Breast epithelium (tissue), 4 donors: ENCODE data around the gene SNX21. TPM values are rescaled to one million over a fixed set of nuclear protein-coding genes. Genes with fewer than 3 reads are reported as not detected.

Experiments
- DNase-seq, 2 donors: peaks; one replicate each; pipeline ENCODE4 v3.0.0-alpha.2; 2019; ENCODE audit warnings: low spot score in 2 of 2
- H3K27ac ChIP-seq, 2 donors: fragments of 200-600 bp; sonication (generic) in 1 of 2; one replicate each; pipeline ENCODE4 v1.5.1; 2016 to 2019; ENCODE audit warnings: mild to moderate bottlenecking in 1 of 2
- H3K27me3 ChIP-seq, 2 donors: fragments of 200-600 bp; sonication (generic) in 1 of 2; one replicate each; pipeline versions ENCODE4 v1.5.1 to v1.6.0; 2017 to 2019; ENCODE audit warnings: control low read depth in 1 of 2, mild to moderate bottlenecking in 1 of 2
- H3K36me3 ChIP-seq: fragments of 200-600 bp; one replicate; pipeline ENCODE4 v1.5.1; 2019
- H3K4me1 ChIP-seq, 2 donors: fragments of 200-600 bp; sonication (generic); one replicate each; pipeline ENCODE4 v1.5.1; 2016 to 2019; ENCODE audit warnings: control low read depth in 1 of 2
- H3K4me3 ChIP-seq, 3 donors: fragments of 200-600 bp; sonication (generic); 1 replicate in 2 of 3; 2 replicates in 1 of 3; pipeline ENCODE4 v1.5.1; 2016 to 2019; ENCODE audit warnings: mild to moderate bottlenecking in 3 of 3, moderate library complexity in 2 of 3
- H3K9me3 ChIP-seq, 2 donors: fragments of 200-600 bp; sonication (generic) in 1 of 2; one replicate each; pipeline ENCODE4 v1.5.1; 2016 to 2019; ENCODE audit warnings: control low read depth in 1 of 2
- CTCF ChIP-seq, 3 donors: fragments of 450-650 bp; IDR thresholded peaks; one replicate each; pipeline ENCODE4 v1.5.1; 2016 to 2017; ENCODE audit warnings: antibody characterized with exemption in 3 of 3, mild to moderate bottlenecking in 3 of 3, moderate library complexity in 3 of 3
- POLR2A ChIP-seq: fragments of 450-650 bp; IDR thresholded peaks from one replicate; pipeline ENCODE4 v1.6.1; 2016; ENCODE audit warnings: antibody characterized with exemption, mild to moderate bottlenecking, moderate library complexity
- POLR2AphosphoS5 ChIP-seq, 3 donors: sonication (generic); formaldehyde crosslinking; IDR thresholded peaks; one replicate each; pipeline ENCODE4 v1.6.1; 2017; ENCODE audit warnings: antibody characterized with exemption in 3 of 3
- intact Hi-C: fragments of 100-400 bp; cut with DNase I; formaldehyde crosslinking; loops from one replicate; pipeline ENCODE4 v1.15.1; 2023; ENCODE audit warnings: low total_unique reads
- total RNA-seq, 3 donors: library from RNA; depleted of rRNA; stranded (reverse); fragments of >200 nt; gene quantifications; one replicate each; pipeline ENCODE4 v1.1.0, GENCODE V29; 2016

SNX21 gene
- total RNA-seq, 3 donors from 2014 or later, result 55.0 to 138 (median 66.9) TPM

- H3K9me3 ChIP-seq, result no peaks in the 10 kb centered on the region
- intact Hi-C loops, result no loop called here
- no peak overlapping the region for H3K4me3 ChIP-seq
- no peaks in the 10 kb centered on the region for H3K27me3 ChIP-seq
- peaks cover 0 to 16% of the 10 kb centered on the region in 2 donors for H3K4me1 ChIP-seq
- no peak overlapping the region for H3K27ac ChIP-seq
- no peaks in the 10 kb centered on the region for H3K36me3 ChIP-seq
- no peak for DNase-seq
- TF ChIP-seq POLR2A (no peak), POLR2AphosphoS5 (IDR thresholded peaks at IDR 0.05) (no peak), CTCF (IDR thresholded peaks at IDR 0.05) (no peak)
Observed at GRCh38 chr20:45859916-45860315, 26.3 kb downstream of the SNX21 start.

GRCh38 chr20:45860560-45861220, 27.1 kb downstream of the SNX21 start:
- Histone ChIP-seq H3K9me3 (no peaks in the 10 kb centered on the region), H3K27me3 (no peaks in the 10 kb centered on the region), H3K27ac (no peak overlapping the region), H3K4me1 (peaks cover 0 to 8% of the 10 kb centered on the region in 2 donors), H3K36me3 (no peaks in the 10 kb centered on the region), H3K4me3 (no peak overlapping the region)
- TF ChIP-seq POLR2A, result no peak
- no peak for TF ChIP-seq CTCF (IDR thresholded peaks at IDR 0.05)
- no peak for TF ChIP-seq POLR2AphosphoS5 (IDR thresholded peaks at IDR 0.05)
- intact Hi-C loops, result no loop called here
- no peak for DNase-seq

GRCh38 chr20:45861221-45862075, 27.8 kb downstream of the SNX21 start:
- no peaks in the 10 kb centered on the region for H3K27me3 ChIP-seq
- intact Hi-C loops, result no loop called here
- DNase-seq, result no peak
- no peak overlapping the region for H3K27ac ChIP-seq
- no peaks in the 10 kb centered on the region for H3K36me3 ChIP-seq
- H3K4me1 ChIP-seq, result peaks cover 0 to 5% of the 10 kb centered on the region in 2 donors
- TF ChIP-seq POLR2AphosphoS5 (IDR thresholded peaks at IDR 0.05), result no peak
- no peak for TF ChIP-seq POLR2A
- no peak for TF ChIP-seq CTCF (IDR thresholded peaks at IDR 0.05)
- H3K9me3 ChIP-seq, result no peaks in the 10 kb centered on the region
- no peak overlapping the region for H3K4me3 ChIP-seq

- Histone ChIP-seq H3K27me3 (no peaks in the 10 kb centered on the region), H3K4me1 (no peaks in the 10 kb centered on the region), H3K4me3 (no peak overlapping the region), H3K9me3 (no peaks in the 10 kb centered on the region), H3K36me3 (no peaks in the 10 kb centered on the region), H3K27ac (no peak overlapping the region)
- DNase-seq, result no peak
- intact Hi-C loops, result no loop called here
- TF ChIP-seq POLR2A, result no peak
- TF ChIP-seq POLR2AphosphoS5 (IDR thresholded peaks at IDR 0.05), result no peak
- TF ChIP-seq CTCF (IDR thresholded peaks at IDR 0.05), result no peak
Observed at GRCh38 chr20:45863543-45864470, 30.2 kb downstream of the SNX21 start.
